H9 (cell line): ENCODE data around the gene PCDHGC5. TPM values are rescaled to one million over a fixed set of nuclear protein-coding genes. Genes with fewer than 3 reads are reported as not detected.

Source experiments
- DNase-seq: peaks from one replicate; pipeline ENCODE4 v3.0.0-alpha.2; 2017
- H2AFZ ChIP-seq: one replicate; pipeline ENCODE4 v1.6.1; 2013; ENCODE audit warnings: mild to moderate bottlenecking, low read length, control low read depth, moderate library complexity
- H2AK5ac ChIP-seq: 2 replicates; pipeline ENCODE4 v1.6.1; 2013; ENCODE audit warnings: low read length, control low read depth, mixed read lengths; ENCODE audit not compliant: insufficient read length
- H2BK120ac ChIP-seq: one replicate; pipeline ENCODE4 v1.6.1; 2013; ENCODE audit warnings: low read depth, mild to moderate bottlenecking, low read length, control low read depth, inconsistent platforms; ENCODE audit not compliant: poor library complexity, severe bottlenecking
- H2BK12ac ChIP-seq: 2 replicates; pipeline ENCODE4 v1.6.1; 2013; ENCODE audit warnings: low read length, control low read depth, mixed read lengths, low read depth; ENCODE audit not compliant: insufficient read length
- H2BK15ac ChIP-seq: 2 replicates; pipeline ENCODE4 v1.6.1; 2013; ENCODE audit warnings: low read depth, low read length, control low read depth
- H2BK20ac ChIP-seq: one replicate; pipeline ENCODE4 v1.6.1; 2013; ENCODE audit warnings: low read depth, mild to moderate bottlenecking, low read length, control low read depth, inconsistent platforms; ENCODE audit not compliant: poor library complexity, severe bottlenecking
- H2BK5ac ChIP-seq: 2 replicates; pipeline ENCODE4 v1.6.1; 2013; ENCODE audit warnings: low read length, control low read depth, mixed read lengths; ENCODE audit not compliant: insufficient read length
- H3K14ac ChIP-seq: 2 replicates; pipeline ENCODE4 v1.6.1; 2013; ENCODE audit warnings: low read length, control low read depth; ENCODE audit not compliant: insufficient read depth
- H3K18ac ChIP-seq: 2 replicates; pipeline ENCODE4 v1.6.1; 2013; ENCODE audit warnings: low read depth, mild to moderate bottlenecking, mixed read lengths, low read length, control low read depth; ENCODE audit not compliant: insufficient read length
- H3K23ac ChIP-seq: 2 replicates; pipeline ENCODE4 v1.6.1; 2013; ENCODE audit warnings: low read length, control low read depth, mixed read lengths, low read depth; ENCODE audit not compliant: insufficient read length
- H3K23me2 ChIP-seq: 2 replicates; pipeline ENCODE4 v1.6.1; 2013; ENCODE audit warnings: low read depth, mild to moderate bottlenecking, mixed read lengths, low read length, control low read depth; ENCODE audit not compliant: insufficient read length, poor library complexity, severe bottlenecking
- H3K27ac ChIP-seq: 2 replicates; pipeline ENCODE4 v1.5.1; 2013; ENCODE audit warnings: low read length, control low read depth, mixed read lengths, low read depth; ENCODE audit not compliant: insufficient read length
- H3K27me3 ChIP-seq: 2 replicates; pipeline ENCODE4 v1.6.1; 2013; ENCODE audit warnings: low read length, control low read depth, inconsistent platforms; ENCODE audit not compliant: insufficient read depth
- H3K4ac ChIP-seq: 2 replicates; pipeline ENCODE4 v1.6.1; 2013; ENCODE audit warnings: low read depth, mild to moderate bottlenecking, control low read depth, inconsistent platforms, low read length, moderate library complexity
- H3K4me1 ChIP-seq: 2 replicates; pipeline ENCODE4 v1.6.1; 2013; ENCODE audit warnings: low read length, control low read depth, inconsistent platforms; ENCODE audit not compliant: insufficient read depth
- H3K4me2 ChIP-seq: 2 replicates; pipeline ENCODE4 v1.6.1; 2013; ENCODE audit warnings: low read length, control low read depth, mixed read lengths; ENCODE audit not compliant: insufficient read length, insufficient read depth
- H3K56ac ChIP-seq: 2 replicates; pipeline ENCODE4 v1.6.1; 2013; ENCODE audit warnings: low read depth, mild to moderate bottlenecking, mixed read lengths, low read length, control low read depth; ENCODE audit not compliant: insufficient read length
- H3K79me1 ChIP-seq: 2 replicates; pipeline ENCODE4 v1.6.1; 2013; ENCODE audit warnings: low read depth, mild to moderate bottlenecking, moderate library complexity, low read length, control low read depth, inconsistent platforms; ENCODE audit not compliant: insufficient read depth, poor library complexity, severe bottlenecking
- H3K79me2 ChIP-seq: 2 replicates; pipeline ENCODE4 v1.6.1; 2013; ENCODE audit warnings: low read length, control low read depth, inconsistent platforms; ENCODE audit not compliant: insufficient read depth
- H3K9ac ChIP-seq: 2 replicates; pipeline ENCODE4 v1.6.1; 2013; ENCODE audit warnings: low read length, control low read depth, mixed read lengths; ENCODE audit not compliant: insufficient read length; ENCODE audit errors: extremely low read depth
- H3K9me3 ChIP-seq: one replicate; pipeline ENCODE4 v1.6.1; 2013; ENCODE audit warnings: low read depth, low read length, inconsistent platforms; ENCODE audit not compliant: control insufficient read depth
- H3T11ph ChIP-seq: one replicate; pipeline ENCODE4 v1.6.1; 2013; ENCODE audit warnings: mild to moderate bottlenecking, low read length, control low read depth, inconsistent platforms
- H4K20me1 ChIP-seq: one replicate; pipeline ENCODE4 v1.6.1; 2013; ENCODE audit not compliant: control insufficient read depth, insufficient read length, insufficient read depth
- H4K5ac ChIP-seq: 2 replicates; pipeline ENCODE4 v1.6.1; 2013; ENCODE audit warnings: low read depth, mild to moderate bottlenecking, mixed read lengths, low read length, control low read depth; ENCODE audit not compliant: insufficient read length
- H4K8ac ChIP-seq: replicated peaks from 2 replicates; pipeline ENCODE4 v1.6.1; 2013; ENCODE audit warnings: low read length, control low read depth, mixed read lengths, low read depth; ENCODE audit not compliant: insufficient read length
- H4K91ac ChIP-seq: 2 replicates; pipeline ENCODE4 v1.6.1; 2013; ENCODE audit warnings: low read depth, mild to moderate bottlenecking, moderate library complexity, mixed read lengths, low read length, control low read depth; ENCODE audit not compliant: insufficient read length
- H3K27ac Mint-ChIP-seq, 3 experiments: 2 replicates in 2 of 3; 3 replicates in 1 of 3; pipeline ENCODE4 v1.8.0; 2020 to 2021; ENCODE audit warnings: mixed read lengths in 3 of 3, mild to moderate bottlenecking in 1 of 3, moderate library complexity in 1 of 3
- H3K27me3 Mint-ChIP-seq: 2 replicates; pipeline ENCODE4 v1.8.0; 2021; ENCODE audit warnings: low read depth, mild to moderate bottlenecking, moderate library complexity, mixed read lengths
- H3K36me3 Mint-ChIP-seq, 3 experiments: 2 replicates in 2 of 3; 3 replicates in 1 of 3; pipeline ENCODE4 v1.8.0; 2020 to 2021; ENCODE audit warnings: low read depth in 3 of 3, mixed read lengths in 3 of 3; ENCODE audit not compliant: insufficient read depth in 1 of 3
- H3K4me1 Mint-ChIP-seq, 2 experiments: 2 replicates each; pipeline ENCODE4 v1.8.0; 2020; ENCODE audit warnings: mixed read lengths in 2 of 2
- H3K4me3 Mint-ChIP-seq, 2 experiments: 2 replicates in 1 of 2; 3 replicates in 1 of 2; pipeline ENCODE4 v1.8.0; 2020 to 2021; ENCODE audit warnings: mild to moderate bottlenecking in 2 of 2, mixed read lengths in 2 of 2, moderate library complexity in 1 of 2
- H3K9me3 Mint-ChIP-seq, 2 experiments: 2 replicates in 1 of 2; 3 replicates in 1 of 2; pipeline ENCODE4 v1.8.0; 2020; ENCODE audit warnings: mild to moderate bottlenecking in 2 of 2, mixed read lengths in 2 of 2, moderate library complexity in 1 of 2
- WGBS: extraction: QIAGEN DNeasy Blood & Tissue Kit; methylation state at CpG from one replicate; pipeline ENCODE4 v1.1.7; 2013; ENCODE audit warnings: missing lambda C conversion rate, low lambda C conversion rate, mixed read lengths; ENCODE audit not compliant: insufficient read length; ENCODE audit errors: extremely low coverage; 5-methylcytosine and 5-hydroxymethylcytosine counted together
- total RNA-seq: library from RNA; stranded (reverse); gene quantifications from 2 replicates; pipeline ENCODE4 v1.2.1, GENCODE V29; 2021
- TF ChIP-seq, protein P1 (sequence below): fragments of 200-600 bp; sonication (generic); conservative IDR thresholded peaks from 3 replicates; pipeline ENCODE4 v1.8.0; 2021; ENCODE audit warnings: antibody characterized with exemption, mild to moderate bottlenecking

The PCDHGC5 gene
- total RNA-seq, 1 experiment from 2014 or later = 0.66 TPM

DNA sequence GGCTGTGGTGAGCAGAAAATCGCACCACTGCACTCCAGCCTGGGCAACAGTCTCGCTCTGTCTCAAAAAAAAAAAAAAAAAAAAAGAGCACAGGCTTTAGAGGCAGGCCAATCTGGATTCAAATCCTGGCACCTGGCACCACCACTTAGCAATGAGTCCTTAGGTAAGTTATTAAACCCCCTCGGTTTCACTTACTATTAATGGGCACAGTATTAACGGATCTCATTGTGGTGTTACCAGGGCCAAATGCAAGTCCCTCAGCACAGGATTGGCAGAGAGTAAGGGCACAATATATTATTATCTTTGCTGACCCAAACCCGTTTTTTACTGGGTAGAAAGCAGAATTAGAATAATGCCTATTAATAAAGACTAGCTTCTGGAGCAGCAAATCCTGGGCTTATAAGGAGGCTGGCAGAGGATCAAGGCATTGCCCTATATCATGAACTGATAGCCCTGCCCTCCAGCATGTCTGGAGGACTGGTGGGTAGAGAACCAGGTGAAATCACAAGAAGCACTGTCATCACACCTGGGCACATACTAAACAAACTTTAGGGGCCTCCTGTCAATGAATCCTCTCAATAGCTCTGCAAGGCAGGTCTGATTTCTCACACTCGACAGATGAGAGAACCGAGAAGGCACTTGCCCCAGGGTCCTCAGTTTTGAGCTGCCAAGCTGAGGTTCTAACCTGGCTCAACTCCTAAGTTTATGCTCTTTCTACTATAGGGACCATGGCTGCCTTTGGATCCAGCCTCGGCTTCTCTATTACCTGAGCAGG, 17.7 kb downstream of the PCDHGC5 start:
- Histone ChIP-seq H3K9ac (no peak overlapping the region), H3K79me2 (no peaks in the 10 kb centered on the region), H3K23ac (no peak overlapping the region), H3K27me3 (no peaks in the 10 kb centered on the region), H3K18ac (no peak overlapping the region), H2AK5ac (no peak overlapping the region), H2BK12ac (no peak overlapping the region), H4K91ac (no peak overlapping the region), H3K9me3 (no peaks in the 10 kb centered on the region), H4K5ac (no peak overlapping the region), H3K4ac (no peak overlapping the region), H3K4me1 (peaks cover 4% of the 10 kb centered on the region; the same call in 1 of the 2 replicates), H2BK15ac (no peak overlapping the region), H3K23me2 (no peaks in the 10 kb centered on the region), H2BK5ac (no peak overlapping the region), H3K4me2 (no peak overlapping the region), H3K14ac (no peak overlapping the region), H3T11ph (no peak overlapping the region), H4K20me1 (no peaks in the 10 kb centered on the region), H3K56ac (no peak overlapping the region), H2BK20ac (no peak overlapping the region), H2AFZ (no peak overlapping the region), H2BK120ac (no peak overlapping the region), H3K27ac (no peak overlapping the region), H3K79me1 (no peaks in the 10 kb centered on the region), H4K8ac (no peak overlapping the region)
- no CpG with 5 or more reads among the region's 8 CpGs for WGBS
- peaks cover 5 to 16% (median 6%) of the 10 kb centered on the region in 3 experiments for H3K36me3 Mint-ChIP-seq
- H3K27ac Mint-ChIP-seq = no peak overlapping the region; a peak in 1 of 7 replicates
- no peaks in the 10 kb centered on the region for H3K9me3 Mint-ChIP-seq
- no peak for DNase-seq
- H3K27me3 Mint-ChIP-seq = no peaks in the 10 kb centered on the region
- TF ChIP-seq, protein P1, sequence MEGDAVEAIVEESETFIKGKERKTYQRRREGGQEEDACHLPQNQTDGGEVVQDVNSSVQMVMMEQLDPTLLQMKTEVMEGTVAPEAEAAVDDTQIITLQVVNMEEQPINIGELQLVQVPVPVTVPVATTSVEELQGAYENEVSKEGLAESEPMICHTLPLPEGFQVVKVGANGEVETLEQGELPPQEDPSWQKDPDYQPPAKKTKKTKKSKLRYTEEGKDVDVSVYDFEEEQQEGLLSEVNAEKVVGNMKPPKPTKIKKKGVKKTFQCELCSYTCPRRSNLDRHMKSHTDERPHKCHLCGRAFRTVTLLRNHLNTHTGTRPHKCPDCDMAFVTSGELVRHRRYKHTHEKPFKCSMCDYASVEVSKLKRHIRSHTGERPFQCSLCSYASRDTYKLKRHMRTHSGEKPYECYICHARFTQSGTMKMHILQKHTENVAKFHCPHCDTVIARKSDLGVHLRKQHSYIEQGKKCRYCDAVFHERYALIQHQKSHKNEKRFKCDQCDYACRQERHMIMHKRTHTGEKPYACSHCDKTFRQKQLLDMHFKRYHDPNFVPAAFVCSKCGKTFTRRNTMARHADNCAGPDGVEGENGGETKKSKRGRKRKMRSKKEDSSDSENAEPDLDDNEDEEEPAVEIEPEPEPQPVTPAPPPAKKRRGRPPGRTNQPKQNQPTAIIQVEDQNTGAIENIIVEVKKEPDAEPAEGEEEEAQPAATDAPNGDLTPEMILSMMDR = no peak
- H3K4me3 Mint-ChIP-seq = no peak overlapping the region
- peaks cover 30 to 31% of the 10 kb centered on the region in 2 experiments for H3K4me1 Mint-ChIP-seq
